HCT116 (cell line): ENCODE data around the gene LEFTY2. TPM values are rescaled to one million over a fixed set of nuclear protein-coding genes. Genes with fewer than 3 reads are reported as not detected.

ENCODE experiments used
- ATAC-seq: fragments of 200-7000 bp; cut with Tn5 transposase; 2 replicates; pipeline ENCODE4 v1.9.1; 2020; ENCODE audit warnings: mild to moderate bottlenecking, moderate library complexity
- BruUV-seq: library from RNA; stranded (reverse); fragments of 400-500 nt; replicated peaks from 2 replicates; lab custom pipeline; 2021; lab: Mats Ljungman, UMichigan
- CTCF ChIA-PET: fragments of 300-600 bp; sonication (Branson Sonifier 250); formaldehyde crosslinking; loops from one replicate; lab custom pipeline; 2021; ENCODE audit warnings: antibody characterized with exemption; lab: Charles Lee
- POLR2A ChIA-PET: fragments of 300-600, 350-600 bp; sonication (Branson Sonifier 250); formaldehyde crosslinking; loops from one replicate; lab custom pipeline; 2021; ENCODE audit warnings: antibody characterized with exemption; lab: Charles Lee
- RAD21 ChIA-PET, 2 experiments: fragments of 300-600 bp; sonication (Branson Sonifier 250); formaldehyde crosslinking; loops; one replicate each; lab custom pipeline; 2023; ENCODE audit warnings: low total read pairs in 2 of 2; ENCODE audit not compliant: uncharacterized antibody in 2 of 2, unreplicated experiment in 2 of 2, low non-redundant PET in 1 of 2; lab: Charles Lee
- DNase-seq: peaks from one replicate; pipeline ENCODE4 v3.0.0-alpha.2; 2010; ENCODE audit warnings: low read depth, low spot score
- H2AFZ ChIP-seq: fragments of 200-600 bp; shearing (Covaris generic), sonication (generic); 2 replicates; pipeline ENCODE4 v1.6.1; 2017; ENCODE audit warnings: low read depth, mixed run types, mixed read lengths, antibody characterized with exemption, low read length; ENCODE audit not compliant: poor library complexity, severe bottlenecking
- H3K27ac ChIP-seq: 2 replicates; pipeline ENCODE4 v1.5.1; 2012; ENCODE audit warnings: low read depth, low read length
- H3K27me3 ChIP-seq: fragments of 200-600 bp; sonication (generic); 2 replicates; pipeline ENCODE4 v1.6.1; 2016; ENCODE audit warnings: mixed run types, low read length, mixed read lengths; ENCODE audit not compliant: insufficient read depth
- H3K36me3 ChIP-seq, 2 experiments: fragments of 200-500 bp in 1 of 2; fragments of 200-600 bp in 1 of 2; sonication (Bioruptor generic) in 1 of 2; sonication (generic) in 1 of 2; 2 replicates each; pipeline versions ENCODE4 v1.5.1 to v1.6.1; 2014 to 2016; ENCODE audit warnings: low read length in 2 of 2, inconsistent platforms in 1 of 2, mixed read lengths in 1 of 2, mixed run types in 1 of 2; ENCODE audit not compliant: insufficient read depth in 2 of 2, control insufficient read depth in 1 of 2
- H3K4me1 ChIP-seq, 2 experiments: fragments of 200-600 bp in 1 of 2; sonication (generic) in 1 of 2; 2 replicates each; pipeline versions ENCODE4 v1.5.1 to v1.6.1; 2012 to 2017; ENCODE audit warnings: low read length in 2 of 2, inconsistent platforms in 1 of 2, mild to moderate bottlenecking in 1 of 2, mixed read lengths in 1 of 2, mixed run types in 1 of 2, moderate library complexity in 1 of 2; ENCODE audit not compliant: insufficient read depth in 2 of 2, control insufficient read depth in 1 of 2
- H3K4me2 ChIP-seq: fragments of 200-600 bp; sonication (generic); 2 replicates; pipeline ENCODE4 v1.6.1; 2017; ENCODE audit warnings: mixed run types, low read length, mixed read lengths
- H3K4me3 ChIP-seq, 2 experiments: fragments of 200-600 bp in 1 of 2; sonication (generic) in 1 of 2; replicated peaks in 1 of 2; 2 replicates each; pipeline ENCODE4 v1.5.1; 2011 to 2016; ENCODE audit warnings: low read length in 2 of 2, control low read depth in 1 of 2, low read depth in 1 of 2, mild to moderate bottlenecking in 1 of 2, mixed read lengths in 1 of 2, mixed run types in 1 of 2
- H3K79me2 ChIP-seq: fragments of 200-600 bp; sonication (generic); 2 replicates; pipeline ENCODE4 v1.6.1; 2017; ENCODE audit warnings: mild to moderate bottlenecking, mixed run types, low read length, moderate library complexity, mixed read lengths; ENCODE audit not compliant: insufficient read depth
- H3K9ac ChIP-seq: fragments of 200-600 bp; sonication (generic); 2 replicates; pipeline ENCODE4 v1.6.1; 2016; ENCODE audit warnings: low read length, mixed read lengths
- H3K9me2 ChIP-seq: fragments of 200-600 bp; sonication (generic), shearing (Covaris generic); 2 replicates; pipeline ENCODE4 v1.6.1; 2017; ENCODE audit warnings: mixed run types, mild to moderate bottlenecking, moderate library complexity; ENCODE audit not compliant: insufficient read depth
- H3K9me3 ChIP-seq, 2 experiments: fragments of 200-500 bp in 1 of 2; fragments of 200-600 bp in 1 of 2; sonication (Bioruptor generic) in 1 of 2; sonication (generic) in 1 of 2; 2 replicates each; pipeline ENCODE4 v1.6.1; 2014 to 2017; ENCODE audit warnings: low read length in 2 of 2, mixed read lengths in 2 of 2, inconsistent platforms in 1 of 2, low read depth in 1 of 2, mild to moderate bottlenecking in 1 of 2, mixed run types in 1 of 2, moderate library complexity in 1 of 2; ENCODE audit not compliant: control insufficient read depth in 1 of 2, insufficient read depth in 1 of 2
- H4K20me1 ChIP-seq: fragments of 200-600 bp; sonication (generic), shearing (Covaris generic); 2 replicates; pipeline ENCODE4 v1.6.1; 2017; ENCODE audit warnings: mixed run types, mild to moderate bottlenecking, moderate library complexity; ENCODE audit not compliant: insufficient read depth
- ATF3 ChIP-seq: IDR thresholded peaks from 2 replicates; pipeline ENCODE4 v1.6.1; 2012
- CEBPB ChIP-seq: IDR thresholded peaks from 2 replicates; pipeline ENCODE4 v1.6.1; 2012; ENCODE audit warnings: low read depth
- CTCF ChIP-seq, 3 experiments: fragments of 200-600 bp in 1 of 3; sonication (generic) in 1 of 3; IDR thresholded peaks in 2 of 3; conservative IDR thresholded peaks in 1 of 3; 2 replicates each; pipeline ENCODE4 v1.5.1; 2012 to 2017; ENCODE audit warnings: low read depth in 2 of 3, low read length in 2 of 3, antibody characterized with exemption in 1 of 3, borderline replicate concordance in 1 of 3, control low read depth in 1 of 3, mild to moderate bottlenecking in 1 of 3, mixed read lengths in 1 of 3, mixed run types in 1 of 3, moderate library complexity in 1 of 3; ENCODE audit not compliant: insufficient read depth in 1 of 3
- ELF1 ChIP-seq: IDR thresholded peaks from 2 replicates; pipeline ENCODE4 v1.6.1; 2012; ENCODE audit warnings: low read depth, borderline replicate concordance
- EZH2 ChIP-seq: fragments of 200-600 bp; sonication (generic); IDR thresholded peaks from 2 replicates; pipeline ENCODE4 v1.6.1; 2017; ENCODE audit warnings: antibody characterized with exemption, mixed run types
- EZH2phosphoT487 ChIP-seq: fragments of 200-600 bp; IDR thresholded peaks from 2 replicates; pipeline ENCODE4 v1.6.1; 2018; ENCODE audit warnings: antibody characterized with exemption, borderline replicate concordance
- FOSL1 ChIP-seq: IDR thresholded peaks from 2 replicates; pipeline ENCODE4 v1.6.1; 2012; ENCODE audit warnings: low read depth
- JUND ChIP-seq: IDR thresholded peaks from 2 replicates; pipeline ENCODE4 v1.6.1; 2012
- POLR2A ChIP-seq: IDR thresholded peaks from 2 replicates; pipeline ENCODE4 v1.7.0; 2011; ENCODE audit warnings: borderline replicate concordance; ENCODE audit not compliant: insufficient read depth, insufficient read length; ENCODE audit errors: extremely low read depth
- POLR2AphosphoS5 ChIP-seq: IDR thresholded peaks from 2 replicates; pipeline ENCODE4 v1.6.1; 2011; ENCODE audit warnings: mild to moderate bottlenecking, low read depth, low read length, moderate library complexity
- RAD21 ChIP-seq: IDR thresholded peaks from 2 replicates; pipeline ENCODE4 v1.6.1; 2012; ENCODE audit warnings: low read depth, mild to moderate bottlenecking
- REST ChIP-seq: IDR thresholded peaks from 2 replicates; pipeline ENCODE4 v1.6.1; 2012; ENCODE audit warnings: low read depth
- SIN3A ChIP-seq: IDR thresholded peaks from 2 replicates; pipeline ENCODE4 v1.6.1; 2012; ENCODE audit warnings: low read depth
- SP1 ChIP-seq: IDR thresholded peaks from 2 replicates; pipeline ENCODE4 v1.6.1; 2012; ENCODE audit warnings: low read depth
- TCF7L2 ChIP-seq: IDR thresholded peaks from 2 replicates; pipeline ENCODE4 v1.7.0; 2011; ENCODE audit warnings: borderline replicate concordance, inconsistent platforms; ENCODE audit not compliant: insufficient read depth, insufficient read length; ENCODE audit errors: extremely low read depth
- YY1 ChIP-seq: IDR thresholded peaks from 2 replicates; pipeline ENCODE4 v1.6.1; 2011; ENCODE audit warnings: low read length, low read depth, moderate library complexity, mild to moderate bottlenecking; ENCODE audit not compliant: insufficient replicate concordance; ENCODE audit errors: extremely low read depth
- ZBTB33 ChIP-seq: IDR thresholded peaks from 2 replicates; pipeline ENCODE4 v1.6.1; 2011; ENCODE audit warnings: mild to moderate bottlenecking, low read length, moderate library complexity; ENCODE audit not compliant: insufficient replicate concordance; ENCODE audit errors: extremely low read depth
- ZFX ChIP-seq: fragments of 450-650 bp; IDR thresholded peaks from 2 replicates; pipeline ENCODE4 v1.6.1; 2017
- ZNF274 ChIP-seq: fragments of 200-500 bp; sonication (Bioruptor generic); IDR thresholded peaks from 2 replicates; pipeline ENCODE4 v1.6.1; 2014; ENCODE audit warnings: mild to moderate bottlenecking, low read depth, low read length, inconsistent platforms
- intact Hi-C: fragments of 100-400 bp; cut with micrococcal nuclease; formaldehyde crosslinking; loops from 2 replicates; pipeline ENCODE4 v1.10.0; 2022
- total RNA-seq: library from RNA; stranded (reverse); gene quantifications from one replicate; pipeline ENCODE4 v1.2.1, GENCODE V29; 2021; ENCODE audit not compliant: unreplicated experiment

LEFTY2 gene
- total RNA-seq, 1 experiment from 2014 or later = not detected

- Histone ChIP-seq H3K79me2 (no peaks in the 10 kb centered on the region), H3K4me2 (no peak overlapping the region), H3K9me2 (no peaks in the 10 kb centered on the region), H3K4me3 (no peak overlapping the region), H2AFZ (no peak overlapping the region), H3K9ac (no peak overlapping the region), H3K27ac (no peak overlapping the region), H3K36me3 (no peaks in the 10 kb centered on the region), H4K20me1 (no peaks in the 10 kb centered on the region), H3K27me3 (no peaks in the 10 kb centered on the region), H3K4me1 (no peaks in the 10 kb centered on the region; a peak in 1 of 4 replicates), H3K9me3 (no peaks in the 10 kb centered on the region)
- CTCF ChIA-PET = no interaction called here
- TF ChIP-seq JUND (no peak), EZH2phosphoT487 (no peak), RAD21 (no peak), SIN3A (no peak), POLR2AphosphoS5 (no peak), ATF3 (no peak), YY1 (no peak), ZNF274 (no peak), SP1 (no peak), POLR2A (no peak), TCF7L2 (no peak), ELF1 (no peak), ZBTB33 (no peak), REST (no peak), CTCF (IDR thresholded peaks at IDR 0.05 in 2 of 3, conservative IDR thresholded peaks at IDR 0.05 in 1 of 3; ENCODE audit: borderline replicate concordance in 1 of 3, insufficient read depth in 1 of 3, low read depth in 2 of 3, low read length in 2 of 3) (no peak), CEBPB (no peak), ZFX (no peak), EZH2 (no peak), FOSL1 (no peak)
- POLR2A ChIA-PET = no interaction called here
- DNase-seq (no peak), ATAC-seq (no peak)
- BruUV-seq = no TSS peak
- RAD21 ChIA-PET = no interaction called here
- intact Hi-C loops = no loop called here
Measured at GRCh38 chr1:225931270-225932136, 9.5 kb downstream of the LEFTY2 start.
